ENCODE data around the gene PTPN11.
"Not testable (repeated sequence)": the region's sequence is repeated elsewhere in the genome, so short reads cannot be mapped to it uniquely, and the experiment has no call there.

PTPN11 gene

DNA sequence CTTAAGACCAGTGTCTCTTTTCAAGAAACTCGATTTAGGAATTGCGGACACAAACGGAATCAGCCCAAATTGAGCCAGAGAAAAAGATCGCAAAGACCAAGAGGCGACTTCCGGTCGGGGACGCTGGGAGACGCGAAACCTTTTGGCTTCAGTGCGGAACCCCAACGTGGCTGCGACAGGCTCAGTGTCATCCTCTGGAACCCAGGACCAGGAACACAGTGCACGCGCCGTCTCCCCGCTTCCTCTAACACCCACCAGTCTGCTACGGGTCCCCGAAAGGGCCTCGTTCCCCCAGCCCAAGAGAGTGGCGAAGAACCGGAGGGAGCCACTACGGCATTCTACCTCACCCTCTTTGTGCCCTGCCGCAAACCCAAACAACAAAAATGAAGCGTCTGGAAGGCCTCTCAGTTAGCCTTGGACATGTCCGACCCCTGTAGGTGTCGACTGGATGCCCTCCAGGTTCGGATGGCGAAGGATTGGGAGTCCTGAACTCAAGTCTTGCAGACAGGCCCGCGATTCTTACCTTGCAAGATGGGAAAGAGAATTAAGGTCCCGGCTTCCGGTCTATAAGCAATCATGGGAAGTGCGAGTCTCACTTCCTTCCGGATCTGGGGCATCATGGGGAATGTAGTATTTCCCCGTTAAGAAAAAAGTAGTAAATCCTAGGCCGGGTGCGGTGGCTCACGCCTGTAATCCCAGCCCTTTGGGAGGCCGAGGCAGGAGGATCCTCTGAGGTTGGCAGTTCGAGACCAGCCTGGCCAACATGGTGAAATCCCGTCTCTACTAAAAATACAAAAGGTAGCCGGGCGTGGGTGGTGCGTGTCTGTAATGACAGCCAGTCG lies 9.5 kb upstream of the PTPN11 start, which contains the start of gene RPL6:
Gene RPL6, minus strand, starts transcription at position 542 of the 842 bp plus-strand sequence. CDS start 949 bp downstream, outside the sequence.
- DNase-seq (ENCODE audit: low spot score), result peak; percentile 79

GRCh38 chr12:112409906-112410244 lies 8.9 kb upstream of the PTPN11 start:
- no peak for DNase-seq (ENCODE audit: low spot score)

DNA sequence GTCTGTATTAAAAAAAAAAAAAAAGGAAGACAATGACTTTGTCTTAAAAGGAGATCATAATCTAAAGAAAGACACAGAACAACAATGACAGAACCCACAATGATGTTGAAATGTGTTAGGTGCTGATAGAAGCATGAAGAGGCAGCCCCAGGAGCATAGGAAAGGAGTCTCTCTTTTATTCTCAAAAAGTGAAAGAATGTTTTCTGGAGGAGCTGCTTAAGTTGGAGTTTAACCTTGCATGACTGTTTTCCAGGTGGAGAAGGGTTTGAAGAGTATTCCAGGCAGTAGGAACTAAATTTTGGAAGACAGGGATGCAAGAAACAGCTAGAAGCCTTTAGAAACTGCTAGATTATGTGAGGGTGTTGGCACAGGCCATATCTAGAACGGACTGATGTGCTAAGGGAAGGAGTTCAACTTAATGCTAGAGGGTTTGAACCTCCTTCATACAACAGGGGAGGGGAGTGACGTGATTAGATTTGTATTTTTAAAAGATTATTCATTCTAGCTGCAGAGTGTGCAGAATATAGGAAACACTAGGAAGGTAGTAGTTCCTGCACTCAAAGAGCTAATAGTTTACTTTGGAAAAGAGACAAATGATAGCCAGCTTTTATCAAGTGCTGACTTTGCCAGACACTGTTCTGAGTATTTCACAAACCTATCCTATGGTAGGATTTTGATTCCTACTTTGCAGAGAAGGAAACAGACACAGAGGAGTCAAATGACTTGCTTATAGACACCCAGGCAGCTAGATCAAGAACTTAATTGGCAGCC lies 4.7 kb upstream of the PTPN11 start:
- no peak for DNase-seq (ENCODE audit: low spot score)

GRCh38 chr12:112415457-112415856 lies 3.3 kb upstream of the PTPN11 start:
- not testable (repeated sequence) for DNase-seq (ENCODE audit: low spot score)

DNA sequence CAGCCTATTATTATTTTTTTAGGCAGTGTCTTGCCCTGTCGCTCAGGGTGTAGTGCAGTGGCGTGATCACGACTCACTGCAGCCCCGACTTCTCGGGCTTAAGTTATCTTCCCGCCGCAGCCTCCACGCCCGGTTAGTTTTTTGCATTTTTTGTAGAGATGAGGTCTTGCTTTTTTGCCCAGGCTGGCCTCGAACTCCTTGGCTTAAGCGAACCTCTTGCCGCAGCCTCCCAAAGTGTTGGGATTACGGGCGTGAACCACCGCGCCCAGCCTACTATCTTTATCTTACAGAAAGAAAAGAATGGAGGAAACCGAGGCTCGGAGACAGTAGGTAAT lies 507 bp upstream of the PTPN11 start:
- no peak for DNase-seq (ENCODE audit: low spot score)

DNA sequence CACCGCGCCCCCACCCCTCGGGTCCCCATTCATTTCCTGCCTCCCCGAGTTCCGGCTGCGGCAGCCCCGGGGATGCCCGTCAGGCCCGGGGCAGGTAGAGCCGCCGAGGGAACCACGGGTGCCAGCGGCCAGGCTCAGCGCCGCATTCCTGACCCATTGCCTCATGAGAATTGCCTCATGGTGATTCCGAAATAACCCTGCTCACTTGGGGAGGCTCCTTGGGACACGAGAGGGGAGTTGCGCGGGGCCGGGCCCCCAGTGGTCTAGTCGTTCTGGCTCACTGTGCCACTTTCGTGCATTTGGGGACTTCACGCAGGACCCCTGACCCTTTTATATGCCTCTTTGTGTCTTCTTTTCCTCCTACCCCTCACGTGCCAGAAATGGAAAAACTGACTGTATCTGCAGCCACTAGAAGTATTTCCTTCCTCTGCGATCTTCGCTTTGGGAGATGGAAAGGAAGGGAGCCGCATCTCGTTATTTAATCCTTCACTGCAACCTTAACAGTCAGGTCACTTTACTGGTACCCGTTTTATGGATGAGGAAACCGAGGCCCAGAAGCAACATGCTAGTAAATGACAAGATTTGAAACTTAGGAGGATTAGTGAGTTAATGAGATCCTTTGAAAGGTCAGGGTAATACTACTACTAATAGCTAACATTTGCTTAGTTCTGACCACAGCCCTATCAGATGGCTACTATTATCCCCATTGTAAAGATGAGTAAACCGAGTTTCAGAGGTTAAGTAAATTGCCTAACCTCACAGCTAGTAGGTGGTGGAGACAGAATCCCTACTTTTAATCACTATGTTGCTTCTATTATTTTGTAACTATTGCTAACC lies 768 bp downstream of the PTPN11 start:
- DNase-seq (ENCODE audit: low spot score), result peak; percentile 57

DNA sequence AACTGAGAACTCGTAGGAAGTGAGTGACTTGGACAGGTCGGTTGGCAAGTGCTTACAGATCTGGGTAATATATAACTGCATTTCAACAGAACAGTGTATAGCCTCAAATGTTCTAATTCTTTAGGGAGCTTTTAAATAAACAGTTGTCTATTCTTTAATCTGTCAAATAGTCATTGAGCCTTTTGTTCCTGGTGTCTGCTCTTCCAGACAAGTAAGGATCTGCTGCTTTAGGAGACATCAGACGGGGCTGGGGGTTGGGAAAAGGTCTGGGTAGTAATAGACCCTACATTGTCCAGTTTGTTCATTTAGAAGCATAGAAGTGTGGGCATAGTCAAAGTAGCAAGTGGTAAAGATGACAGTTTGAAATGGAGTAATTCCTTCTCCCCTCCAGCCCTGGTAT lies 2.0 kb downstream of the PTPN11 start:
- DNase-seq (ENCODE audit: low spot score), result no peak

DNA sequence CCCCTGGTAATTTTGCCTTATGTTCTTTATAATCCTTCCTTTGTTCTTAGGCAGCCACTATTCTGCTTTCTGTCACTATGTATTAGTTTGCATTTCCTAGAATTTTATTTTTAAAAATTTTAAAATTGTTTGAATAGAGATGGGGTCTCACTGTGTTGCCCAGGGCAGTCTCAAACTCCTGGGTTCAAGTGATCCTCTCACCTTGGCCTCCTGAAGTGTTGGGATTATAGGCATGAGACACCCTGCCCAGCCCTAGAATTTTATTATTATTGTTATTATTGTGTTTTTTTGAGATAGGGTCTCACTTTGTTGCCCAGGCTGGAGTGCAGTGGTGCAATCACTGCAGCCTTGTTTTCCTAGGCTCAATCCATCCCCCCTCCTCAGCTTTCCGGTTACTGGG lies 2.6 kb downstream of the PTPN11 start:
- no peak for DNase-seq (ENCODE audit: low spot score)

- no peak for DNase-seq (ENCODE audit: low spot score)
These were observed 3.8 kb downstream of the PTPN11 start for GRCh38 chr12:112422531-112422930.

DNA sequence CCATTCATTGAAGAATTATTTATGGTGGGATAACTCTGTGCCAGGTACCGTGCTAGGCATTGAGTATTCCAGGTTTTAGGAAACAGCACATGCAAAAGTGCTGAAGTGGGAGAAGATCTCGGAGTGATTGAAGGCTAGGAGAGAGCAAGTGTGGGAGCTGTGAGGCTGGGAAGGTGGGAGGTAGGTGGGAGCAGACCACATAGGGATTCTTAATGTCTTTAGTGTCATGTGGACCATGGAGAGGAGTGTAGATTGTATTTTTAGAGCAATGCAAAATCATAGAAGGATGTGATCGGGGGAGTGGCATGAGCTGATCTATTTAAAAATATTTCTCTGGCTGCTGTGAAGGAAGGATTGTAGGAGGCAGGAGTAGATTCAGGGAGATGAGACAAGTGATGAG lies 5.4 kb downstream of the PTPN11 start:
- DNase-seq (ENCODE audit: low spot score), result no peak

DNA sequence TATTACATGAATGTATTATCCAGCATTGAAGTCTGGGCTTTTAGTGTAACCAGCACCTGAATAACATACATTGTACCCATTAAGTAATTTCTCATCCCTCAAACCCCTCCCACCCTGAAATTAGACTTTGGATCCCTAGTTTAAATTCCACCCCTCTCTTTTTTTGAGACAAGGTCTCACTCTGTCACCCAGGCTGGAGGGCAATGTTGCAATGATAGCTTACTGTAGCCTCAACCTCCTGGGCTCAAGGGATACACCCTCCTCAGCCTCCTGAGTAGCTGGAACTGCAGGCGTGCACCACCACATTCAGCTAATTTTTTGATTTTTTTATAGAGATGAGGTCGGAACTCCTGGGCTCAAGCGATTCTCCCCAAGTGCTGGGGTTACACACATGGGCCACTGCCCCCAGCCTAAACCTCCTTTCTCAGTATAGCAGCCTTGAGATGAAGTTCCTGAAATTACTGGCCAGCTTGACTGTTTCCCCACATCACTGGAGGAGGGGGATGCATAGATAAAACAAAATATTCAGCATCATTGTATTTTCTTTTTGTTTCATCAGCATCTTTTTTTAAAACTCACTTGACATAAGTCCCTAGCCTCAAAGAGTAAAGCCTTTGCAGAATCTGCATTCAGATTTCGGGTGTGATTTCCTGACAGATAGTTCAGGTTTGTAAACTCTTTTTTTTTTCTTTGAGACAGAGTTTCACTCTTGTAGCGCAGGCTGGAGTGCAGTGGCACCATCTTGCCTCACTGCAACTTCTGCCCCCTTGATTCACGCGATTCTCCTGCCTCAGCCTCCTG lies 7.0 kb downstream of the PTPN11 start:
- no peak for DNase-seq (ENCODE audit: low spot score)

GRCh38 chr12:112427760-112428159 lies 9.0 kb downstream of the PTPN11 start:
- no peak for DNase-seq (ENCODE audit: low spot score)

- DNase-seq (ENCODE audit: low spot score), result no peak
These were observed 12.2 kb downstream of the PTPN11 start for GRCh38 chr12:112430929-112431328.

- DNase-seq (ENCODE audit: low spot score), result no peak
These were observed 13.2 kb downstream of the PTPN11 start for GRCh38 chr12:112431965-112432364.

GRCh38 chr12:112433551-112433950 lies 14.8 kb downstream of the PTPN11 start:
- DNase-seq (ENCODE audit: low spot score), result no peak

- not testable (repeated sequence) for DNase-seq (ENCODE audit: low spot score)
These were observed 19.9 kb downstream of the PTPN11 start for GRCh38 chr12:112438645-112439044.

DNA sequence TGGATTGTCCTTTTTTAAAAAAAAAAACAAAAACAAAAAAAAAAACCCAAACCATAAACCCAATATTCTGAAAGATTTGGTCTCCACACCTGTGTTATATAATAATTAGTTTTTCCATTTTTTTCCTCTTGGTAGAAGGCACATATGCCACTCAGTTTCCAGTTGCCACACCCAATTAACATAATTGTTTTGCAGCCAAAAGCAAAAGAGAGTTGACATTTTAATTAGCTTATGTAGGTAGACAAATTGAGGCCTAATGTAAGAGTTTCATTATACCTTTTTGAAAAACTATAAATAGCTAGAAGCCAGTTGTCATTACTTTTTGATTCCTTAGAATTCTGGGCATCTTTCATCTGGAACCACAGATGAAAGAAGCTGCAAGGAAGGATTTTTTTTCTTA lies 21.0 kb downstream of the PTPN11 start:
- DNase-seq (ENCODE audit: low spot score), result no peak

GRCh38 chr12:112440653-112441052 lies 21.9 kb downstream of the PTPN11 start:
- DNase-seq (ENCODE audit: low spot score), result not testable (repeated sequence)

- DNase-seq (ENCODE audit: low spot score), result no peak
These were observed 25.2 kb downstream of the PTPN11 start for GRCh38 chr12:112443916-112444315.

DNA sequence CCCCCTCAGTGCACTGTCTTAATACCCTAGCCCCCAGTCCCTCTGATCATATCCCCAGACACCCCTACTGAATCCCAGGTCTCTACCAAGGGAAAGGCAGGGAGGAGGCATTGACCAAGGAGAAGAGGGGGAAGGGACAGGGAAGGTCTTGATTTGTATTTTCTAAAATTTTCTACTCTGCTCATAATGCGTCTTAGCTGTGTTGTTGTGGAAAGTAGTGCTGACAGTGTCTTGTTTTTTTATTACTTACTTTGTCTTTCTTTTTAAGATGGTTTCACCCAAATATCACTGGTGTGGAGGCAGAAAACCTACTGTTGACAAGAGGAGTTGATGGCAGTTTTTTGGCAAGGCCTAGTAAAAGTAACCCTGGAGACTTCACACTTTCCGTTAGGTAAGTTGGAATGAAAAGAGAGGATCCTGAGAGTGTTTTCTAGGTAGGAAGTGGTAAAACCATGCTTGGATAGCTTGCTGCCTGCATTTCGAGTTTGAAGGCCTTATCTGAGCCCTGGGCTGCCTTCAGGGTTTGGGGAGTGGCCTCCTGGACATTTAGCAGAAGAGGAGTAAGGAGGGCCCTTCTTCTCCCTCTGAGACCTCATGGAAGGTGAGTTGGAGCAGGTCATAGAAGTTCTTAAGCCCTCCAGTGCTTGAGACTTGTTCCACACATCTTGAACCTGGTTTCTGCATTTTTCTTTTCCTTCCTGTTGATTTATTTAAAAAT lies 27.4 kb downstream of the PTPN11 start:
- DNase-seq (ENCODE audit: low spot score), result no peak

DNA sequence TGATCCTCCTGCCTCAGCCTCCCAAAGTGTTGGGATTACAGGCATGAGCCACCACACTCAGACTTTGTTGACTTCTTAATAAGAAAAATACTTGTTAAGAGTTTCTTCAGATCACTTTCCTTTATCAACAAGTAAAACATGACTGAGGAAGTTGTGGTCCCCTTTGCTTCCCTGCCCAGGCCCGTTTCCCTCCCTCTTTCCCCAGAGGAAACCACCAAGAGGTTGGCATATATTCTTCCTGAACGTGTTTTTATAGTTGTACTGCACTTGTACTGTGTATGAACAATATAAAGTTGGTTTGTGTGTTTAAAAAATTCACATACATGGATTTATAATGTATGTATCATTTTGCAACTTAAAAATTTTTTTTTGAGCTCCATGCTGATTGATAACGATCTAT lies 28.4 kb downstream of the PTPN11 start:
- no peak for DNase-seq (ENCODE audit: low spot score)
